ENCODE results near the gene STK26.
"Not testable (repeated sequence)": the region's sequence is repeated elsewhere in the genome, so short reads cannot be mapped to it uniquely, and the experiment has no call there.

STK26 gene

DNA sequence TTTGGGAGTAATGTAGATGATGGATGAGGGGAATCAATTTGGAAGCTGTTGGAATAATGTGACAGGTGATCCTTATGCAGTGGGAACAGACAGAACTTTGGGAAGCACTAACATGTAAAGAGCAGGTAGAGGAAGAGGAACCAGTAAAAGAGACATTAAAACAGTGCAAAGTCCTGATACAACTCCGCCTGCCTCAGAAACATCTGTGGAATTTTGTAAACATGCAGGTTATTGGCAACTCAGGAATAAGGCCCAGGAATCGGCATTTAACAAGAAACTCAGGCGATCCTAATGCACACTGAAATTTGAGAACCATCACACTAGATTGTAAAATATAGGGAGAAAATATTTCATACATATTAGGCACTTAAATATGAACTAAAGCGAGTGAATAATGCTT is 75.6 kb downstream of the STK26 start:
- not testable (repeated sequence) for DNase-seq

DNA sequence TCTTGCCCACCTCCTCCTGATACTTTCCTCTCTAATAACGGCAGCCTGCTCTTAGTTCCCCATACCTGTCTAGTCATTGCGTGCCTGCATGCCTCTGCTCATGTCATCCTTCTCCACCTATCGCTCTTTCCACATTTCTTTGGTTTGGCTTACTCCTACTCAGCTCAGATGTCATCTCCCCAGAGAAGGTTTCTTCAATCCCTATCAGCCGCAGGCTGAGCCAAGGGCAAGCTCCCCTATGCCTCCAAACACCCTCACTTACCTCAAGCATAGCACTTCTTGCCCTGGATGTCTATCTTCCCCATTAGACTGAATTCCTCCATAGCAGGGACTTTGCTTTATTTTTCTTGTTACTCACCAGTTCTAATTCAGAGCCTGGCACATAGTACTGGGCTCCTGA is 78.1 kb downstream of the STK26 start:
- no peak for DNase-seq

DNA sequence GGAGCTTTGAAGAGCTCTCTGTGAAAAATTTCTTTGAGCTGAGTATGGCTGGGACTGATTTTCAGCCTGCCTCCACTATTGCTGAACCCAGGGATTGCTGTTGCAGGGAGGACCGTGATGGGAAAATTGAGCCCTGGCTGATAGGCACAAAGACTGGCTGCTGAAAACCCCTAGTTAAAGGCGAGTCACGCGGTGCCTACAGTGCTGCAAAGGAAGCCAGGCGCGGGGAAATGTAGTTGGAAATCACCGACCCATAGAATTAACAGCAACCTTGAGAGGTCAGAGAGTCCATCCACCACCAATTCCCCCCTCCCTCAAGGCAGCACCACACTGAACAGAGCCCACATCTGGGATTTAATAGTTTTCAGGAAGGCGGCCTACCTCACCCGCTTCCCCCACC is 78.7 kb downstream of the STK26 start:
- DNase-seq = no peak

GRCh38 chrX:132107291-132107690 is 84.2 kb downstream of the STK26 start:
- DNase-seq = no peak

DNA sequence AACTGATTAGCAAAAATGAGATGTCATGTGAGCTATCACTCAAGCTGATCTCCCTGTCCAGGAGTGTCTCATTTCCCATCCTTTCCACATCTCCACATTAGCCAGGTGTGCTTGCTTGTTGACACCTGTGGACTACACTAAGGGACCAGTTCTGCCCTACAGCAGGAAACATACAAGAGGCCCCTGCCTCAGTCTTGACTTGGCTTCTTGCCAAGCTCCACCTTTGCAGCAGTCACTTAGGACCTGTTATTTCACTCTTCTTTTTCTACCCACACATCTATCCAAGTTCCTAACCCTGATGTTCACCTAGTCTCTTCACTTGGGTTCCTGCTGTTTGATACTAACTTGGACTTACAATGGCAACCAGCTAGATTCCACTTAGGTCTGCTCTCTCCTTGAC is 91.5 kb downstream of the STK26 start:
- DNase-seq = no peak

- no peak for DNase-seq
Observed at GRCh38 chrX:132115792-132116191, 92.7 kb downstream of the STK26 start.

- no peak for DNase-seq
Observed at GRCh38 chrX:132118358-132118757, 95.3 kb downstream of the STK26 start.

DNA sequence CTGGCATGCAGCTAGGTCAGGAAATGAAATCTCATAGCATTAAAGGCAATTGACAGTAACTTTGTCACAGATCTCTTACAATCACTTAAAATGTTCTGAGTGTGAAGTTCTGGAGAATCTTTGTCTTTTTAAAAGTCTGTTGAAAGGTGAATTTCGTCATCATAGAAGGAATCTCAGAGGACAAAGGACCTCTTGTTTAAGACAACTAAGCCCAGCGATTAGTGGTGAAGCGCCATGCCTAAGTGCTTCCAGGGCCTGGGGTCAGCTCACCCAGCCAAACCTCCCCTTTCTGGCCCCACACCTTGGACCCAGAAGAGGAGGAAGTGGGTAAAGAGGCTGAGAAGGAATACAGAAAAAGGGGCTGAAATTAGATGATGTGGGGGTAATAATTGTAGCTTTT is 96.2 kb downstream of the STK26 start:
- DNase-seq = no peak

DNA sequence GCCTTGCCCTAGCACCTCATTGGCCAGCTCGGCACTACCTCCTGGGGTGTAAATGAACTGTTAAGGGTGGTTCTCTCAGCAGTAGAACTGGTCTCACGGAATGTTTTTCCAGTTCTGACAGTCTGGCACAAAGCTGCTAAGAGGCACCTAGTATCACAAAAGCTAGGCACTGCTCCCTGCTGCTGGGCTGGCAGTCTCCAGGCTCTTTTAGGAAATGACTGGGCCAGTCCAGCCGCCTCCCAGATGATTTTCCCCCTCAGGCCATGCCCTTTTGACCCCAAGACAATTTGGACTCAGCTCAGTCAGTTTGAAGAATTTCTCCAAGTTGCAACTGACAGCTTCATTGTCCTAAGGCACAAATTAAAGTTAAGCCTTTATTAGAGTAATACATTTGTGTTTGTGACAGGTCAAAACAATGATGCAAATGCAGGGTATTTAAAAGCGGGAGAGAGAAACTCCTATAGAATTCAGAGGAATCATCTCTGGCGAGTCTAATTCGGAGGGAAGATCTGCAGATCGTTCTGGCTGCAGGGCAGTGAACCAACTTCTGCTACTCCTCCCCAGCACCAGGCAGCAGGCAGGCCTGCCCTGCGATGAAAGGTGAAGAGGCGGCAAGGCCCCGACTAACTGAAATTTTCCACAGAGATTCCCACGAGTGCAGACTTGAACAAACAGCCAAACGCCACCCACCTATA is 96.9 kb downstream of the STK26 start:
- no peak for DNase-seq

DNA sequence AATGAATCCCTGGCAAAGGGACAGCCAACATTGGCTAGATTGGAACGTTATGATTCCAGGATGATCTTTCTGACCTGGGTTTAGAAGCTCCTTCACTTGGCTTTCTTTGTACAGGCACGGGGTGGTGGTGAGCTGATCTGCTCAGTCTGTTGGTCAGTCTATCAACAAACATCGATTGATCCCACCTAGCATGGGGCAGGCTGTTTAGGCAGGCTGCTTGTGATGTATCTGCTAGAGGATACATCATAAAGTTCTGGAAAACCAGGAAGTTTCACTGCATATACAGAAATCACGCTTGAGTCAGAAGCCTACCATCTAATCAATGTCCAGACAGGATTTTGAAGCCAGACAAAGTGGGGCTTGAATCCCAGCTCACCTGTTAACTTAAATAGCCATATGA is 97.8 kb downstream of the STK26 start:
- no peak for DNase-seq
